Keratinocyte (primary cell): ENCODE results near the gene GLIS2. TPM values are rescaled to one million over a fixed set of nuclear protein-coding genes. Genes with fewer than 3 reads are reported as not detected.

Source experiments
- DNase-seq: peaks from one replicate; pipeline ENCODE4 v3.0.0-alpha.2; 2011; ENCODE audit warnings: low read depth, missing footprints, low spot score
- FAIRE-seq: peaks from 2 replicates; lab custom pipeline; 2011; peaks lifted over from hg19 to GRCh38; lab: Jason Lieb, UNC
- H2AFZ ChIP-seq: 2 replicates; pipeline ENCODE4 v1.6.0; 2012; ENCODE audit warnings: low read length, control low read depth, inconsistent platforms; ENCODE audit not compliant: control insufficient read depth
- H3K27ac ChIP-seq: 2 replicates; pipeline ENCODE4 v1.5.1; 2011; ENCODE audit warnings: low read length; ENCODE audit not compliant: control insufficient read depth, insufficient read depth
- H3K27me3 ChIP-seq: 3 replicates; pipeline ENCODE4 v1.6.0; 2011; ENCODE audit warnings: low read length; ENCODE audit not compliant: control insufficient read depth, insufficient read depth; ENCODE audit errors: extremely low read depth
- H3K36me3 ChIP-seq, 2 experiments: 2 replicates in 1 of 2; 3 replicates in 1 of 2; pipeline ENCODE4 v1.5.1; 2011; ENCODE audit warnings: low read length in 2 of 2, mild to moderate bottlenecking in 1 of 2; ENCODE audit not compliant: control insufficient read depth in 2 of 2, insufficient read depth in 2 of 2; ENCODE audit errors: extremely low read depth in 1 of 2
- H3K4me1 ChIP-seq: 3 replicates; pipeline ENCODE4 v1.5.1; 2011; ENCODE audit warnings: low read length; ENCODE audit not compliant: control insufficient read depth, insufficient read depth; ENCODE audit errors: extremely low read depth
- H3K4me2 ChIP-seq: 3 replicates; pipeline ENCODE4 v1.6.0; 2011; ENCODE audit warnings: low read depth, low read length; ENCODE audit not compliant: control insufficient read depth, insufficient read depth; ENCODE audit errors: extremely low read depth
- H3K4me3 ChIP-seq, 3 experiments: fragments of 200-600 bp in 1 of 3; sonication (generic) in 1 of 3; 2 replicates in 2 of 3; 3 replicates in 1 of 3; pipeline ENCODE4 v1.5.1; 2011 to 2016; ENCODE audit warnings: low read length in 3 of 3, mild to moderate bottlenecking in 3 of 3, control low read depth in 2 of 3, inconsistent platforms in 1 of 3, low read depth in 1 of 3, mixed read lengths in 1 of 3, mixed run types in 1 of 3, moderate library complexity in 1 of 3; ENCODE audit not compliant: control insufficient read depth in 2 of 3, insufficient read depth in 2 of 3; ENCODE audit errors: extremely low read depth in 1 of 3
- H3K79me2 ChIP-seq: 2 replicates; pipeline ENCODE4 v1.6.0; 2012; ENCODE audit warnings: low read length; ENCODE audit not compliant: control insufficient read depth, insufficient read depth
- H3K9ac ChIP-seq: 3 replicates; pipeline ENCODE4 v1.6.0; 2011; ENCODE audit warnings: low read length; ENCODE audit not compliant: control insufficient read depth, insufficient read depth; ENCODE audit errors: extremely low read depth
- H3K9me1 ChIP-seq: 3 replicates; pipeline ENCODE4 v1.6.0; 2011; ENCODE audit warnings: low read length; ENCODE audit not compliant: control insufficient read depth, insufficient read depth; ENCODE audit errors: extremely low read depth
- H3K9me3 ChIP-seq: 2 replicates; pipeline ENCODE4 v1.5.1; 2012; ENCODE audit warnings: low read depth, low read length; ENCODE audit not compliant: control insufficient read depth
- H4K20me1 ChIP-seq: 3 replicates; pipeline ENCODE4 v1.6.0; 2011; ENCODE audit warnings: low read length; ENCODE audit not compliant: control insufficient read depth, insufficient read depth; ENCODE audit errors: extremely low read depth
- EZH2 ChIP-seq: IDR thresholded peaks from one replicate; pipeline ENCODE4 v1.6.1; 2012; ENCODE audit warnings: inconsistent platforms, mild to moderate bottlenecking, low read length, moderate library complexity
- dilution Hi-C: fragments of 300-500 bp; cut with MboI; formaldehyde crosslinking; loops from one replicate; pipeline ENCODE4 v1.7.0; 2020; ENCODE audit warnings: low sequenced_read_pairs; ENCODE audit not compliant: extremely low pct_ligation_motif_present
- polyA plus RNA-seq, 5 experiments: library from polyadenylated mRNA; depleted of rRNA in 3 of 5; stranded (reverse) in 3 of 5; stranded (forward) in 1 of 5; unstranded in 1 of 5; fragments of >200 nt; gene quantifications; 1 replicate in 1 of 5; 2 replicates in 3 of 5; 3 replicates in 1 of 5; pipeline versions ENCODE4 v1.2.1 to v1.2.3, GENCODE V29; 2011 to 2012; ENCODE audit warnings: missing spikeins in 2 of 5, low read depth in 1 of 5, low replicate concordance in 1 of 5
- TF ChIP-seq, protein P1 (sequence below), 3 experiments: IDR thresholded peaks in 1 of 3; conservative IDR thresholded peaks in 1 of 3; optimal IDR thresholded peaks in 1 of 3; 2 replicates in 2 of 3; 3 replicates in 1 of 3; pipeline versions ENCODE3 to v1.5.1; 2011; ENCODE audit warnings: low read length in 3 of 3, mild to moderate bottlenecking in 3 of 3, moderate library complexity in 2 of 3, control low read depth in 1 of 3, inconsistent platforms in 1 of 3; ENCODE audit not compliant: insufficient read depth in 2 of 3; ENCODE audit errors: extremely low read depth in 1 of 3

GLIS2 gene
- polyA plus RNA-seq, 1 donor (not counting 4 experiments of a cell fraction or from before 2014, with no cell fraction given) = 0.63 TPM

DNA sequence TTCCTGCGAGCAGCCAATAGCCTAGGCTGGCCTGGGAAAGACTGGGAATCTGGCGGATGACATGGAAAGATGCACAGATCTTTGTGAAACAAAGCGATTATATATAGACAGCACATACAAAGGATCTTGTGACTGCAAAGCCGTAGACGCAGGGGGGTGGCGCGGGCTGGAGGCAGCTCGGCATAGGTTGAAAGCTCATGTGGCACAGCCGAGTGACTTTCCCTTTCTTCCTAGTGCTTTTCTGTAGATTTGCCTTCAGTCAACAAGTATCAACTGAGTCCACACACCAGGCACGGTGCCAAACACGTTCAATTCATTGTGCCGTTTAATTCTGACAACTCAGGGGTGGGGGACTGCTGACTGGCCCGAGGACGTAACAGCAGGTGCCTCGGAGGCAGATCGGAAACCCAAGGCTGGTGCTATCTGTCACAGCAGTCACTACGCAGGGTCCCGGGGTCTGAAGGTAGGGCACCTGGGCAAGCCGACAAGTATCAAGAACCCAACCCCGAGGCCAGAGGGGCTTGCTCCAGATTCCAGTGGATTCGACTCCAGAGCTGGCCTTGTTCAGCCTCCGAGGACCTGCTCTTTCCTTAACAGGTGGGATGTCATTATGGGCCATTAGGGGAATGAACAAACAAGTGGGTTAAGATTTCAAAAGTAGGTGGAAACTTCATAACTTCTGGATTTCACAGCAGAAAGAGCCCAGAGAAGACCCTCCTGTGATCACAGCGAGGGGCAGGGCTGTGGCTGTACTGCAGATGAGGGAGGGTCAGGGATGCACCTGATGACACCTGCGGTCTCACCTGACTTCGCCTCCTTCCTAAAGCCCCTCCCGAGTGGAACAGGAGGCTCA lies 29.3 kb downstream of the GLIS2 start:
- Histone ChIP-seq H3K36me3 (peaks cover 13 to 27% of the 10 kb centered on the region in 2 experiments), H3K27me3 (no peaks in the 10 kb centered on the region), H3K9me3 (no peaks in the 10 kb centered on the region), H3K4me2 (no peak overlapping the region), H3K79me2 (peaks cover 73% of the 10 kb centered on the region), H2AFZ (no peak overlapping the region), H4K20me1 (peaks cover 27% of the 10 kb centered on the region), H3K9ac (no peak overlapping the region), H3K27ac (no peak overlapping the region), H3K4me1 (peaks cover 8% of the 10 kb centered on the region), H3K4me3 (no peak overlapping the region), H3K9me1 (no peaks in the 10 kb centered on the region)
- TF ChIP-seq EZH2 = no peak
- TF ChIP-seq, protein P1, sequence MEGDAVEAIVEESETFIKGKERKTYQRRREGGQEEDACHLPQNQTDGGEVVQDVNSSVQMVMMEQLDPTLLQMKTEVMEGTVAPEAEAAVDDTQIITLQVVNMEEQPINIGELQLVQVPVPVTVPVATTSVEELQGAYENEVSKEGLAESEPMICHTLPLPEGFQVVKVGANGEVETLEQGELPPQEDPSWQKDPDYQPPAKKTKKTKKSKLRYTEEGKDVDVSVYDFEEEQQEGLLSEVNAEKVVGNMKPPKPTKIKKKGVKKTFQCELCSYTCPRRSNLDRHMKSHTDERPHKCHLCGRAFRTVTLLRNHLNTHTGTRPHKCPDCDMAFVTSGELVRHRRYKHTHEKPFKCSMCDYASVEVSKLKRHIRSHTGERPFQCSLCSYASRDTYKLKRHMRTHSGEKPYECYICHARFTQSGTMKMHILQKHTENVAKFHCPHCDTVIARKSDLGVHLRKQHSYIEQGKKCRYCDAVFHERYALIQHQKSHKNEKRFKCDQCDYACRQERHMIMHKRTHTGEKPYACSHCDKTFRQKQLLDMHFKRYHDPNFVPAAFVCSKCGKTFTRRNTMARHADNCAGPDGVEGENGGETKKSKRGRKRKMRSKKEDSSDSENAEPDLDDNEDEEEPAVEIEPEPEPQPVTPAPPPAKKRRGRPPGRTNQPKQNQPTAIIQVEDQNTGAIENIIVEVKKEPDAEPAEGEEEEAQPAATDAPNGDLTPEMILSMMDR (optimal IDR thresholded peaks at IDR 0.05 in 1 of 3, IDR thresholded peaks at IDR 0.05 in 1 of 3, conservative IDR thresholded peaks at IDR 0.05 in 1 of 3; ENCODE audit: extremely low read depth in 1 of 3, insufficient read depth in 2 of 3, low read length in 3 of 3) = no peak
- dilution Hi-C loops = no loop called here
- DNase-seq (no peak), FAIRE-seq (no peak)

DNA sequence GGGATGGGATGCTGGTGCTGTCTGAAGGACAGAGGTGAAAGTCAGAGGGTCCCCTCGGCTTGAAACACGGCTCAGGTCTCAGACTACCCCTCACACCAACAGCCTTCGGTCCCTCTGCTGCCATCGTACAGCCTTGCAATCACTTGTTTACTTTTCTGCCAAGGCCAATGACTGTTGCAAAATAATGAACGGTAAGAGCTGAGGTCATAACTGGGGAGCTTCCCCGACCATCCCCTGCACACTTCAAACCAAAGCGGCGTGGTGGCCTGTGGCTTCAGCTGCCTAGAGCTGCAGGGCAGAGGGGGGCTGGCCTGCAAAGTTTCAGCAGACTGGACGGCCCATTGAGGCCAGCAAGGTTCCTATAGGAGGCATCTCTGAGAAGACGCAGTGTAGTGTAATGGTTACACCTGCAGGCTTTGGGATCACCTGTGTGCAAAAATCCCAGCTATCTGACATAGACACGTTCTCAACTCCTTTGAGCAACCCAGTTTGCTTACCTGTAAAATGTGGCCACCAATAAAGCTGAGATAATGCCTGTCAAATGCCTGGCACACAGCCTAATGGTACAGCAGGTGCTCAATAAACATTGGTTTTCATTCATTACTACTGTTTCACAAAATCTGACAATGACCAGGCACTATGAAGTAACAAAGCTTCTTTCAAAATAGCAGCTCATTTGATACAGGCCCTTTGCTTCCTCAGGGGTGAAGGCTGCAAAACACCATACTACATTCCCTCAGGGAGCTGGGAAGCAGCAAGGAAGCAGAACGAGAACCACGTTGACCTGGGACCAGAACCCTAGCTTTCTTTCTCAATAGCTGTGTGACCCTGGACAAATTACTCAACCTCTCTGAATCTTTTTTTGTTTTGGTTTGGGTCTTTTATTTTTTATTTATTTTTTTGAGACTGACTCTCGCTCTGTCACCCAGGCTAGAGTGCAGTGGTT lies 30.2 kb downstream of the GLIS2 start:
- FAIRE-seq (no peak), DNase-seq (no peak)
- Histone ChIP-seq H3K9ac (no peak overlapping the region), H3K9me1 (no peaks in the 10 kb centered on the region), H4K20me1 (peaks cover 27% of the 10 kb centered on the region), H3K27me3 (no peaks in the 10 kb centered on the region), H3K4me1 (peaks cover 8% of the 10 kb centered on the region), H3K9me3 (no peaks in the 10 kb centered on the region), H3K36me3 (peaks cover 9 to 18% of the 10 kb centered on the region in 2 experiments), H3K27ac (no peak overlapping the region), H3K79me2 (peaks cover 78% of the 10 kb centered on the region), H3K4me3 (no peak overlapping the region), H2AFZ (no peak overlapping the region), H3K4me2 (no peak overlapping the region)
- TF ChIP-seq, protein P1 (optimal IDR thresholded peaks at IDR 0.05 in 1 of 3, IDR thresholded peaks at IDR 0.05 in 1 of 3, conservative IDR thresholded peaks at IDR 0.05 in 1 of 3; ENCODE audit: extremely low read depth in 1 of 3, insufficient read depth in 2 of 3, low read length in 3 of 3) = no peak
- dilution Hi-C loops = no loop called here
